HG03469 (cell line): ENCODE results near the gene SSX2IP.

Experiments
- ATAC-seq: cut with Tn5 transposase; IDR thresholded peaks from one replicate; pipeline ENCODE4 v1.9.1; 2021; ENCODE audit warnings: mild to moderate bottlenecking, moderate library complexity, moderate number of reproducible peaks; ENCODE audit not compliant: unreplicated experiment

Gene SSX2IP

GRCh38 chr1:84711869-84712268 is 21.6 kb upstream of the SSX2IP start:
- ATAC-seq = no peak

- no peak for ATAC-seq
Observed at GRCh38 chr1:84711121-84711520, 20.9 kb upstream of the SSX2IP start.

DNA sequence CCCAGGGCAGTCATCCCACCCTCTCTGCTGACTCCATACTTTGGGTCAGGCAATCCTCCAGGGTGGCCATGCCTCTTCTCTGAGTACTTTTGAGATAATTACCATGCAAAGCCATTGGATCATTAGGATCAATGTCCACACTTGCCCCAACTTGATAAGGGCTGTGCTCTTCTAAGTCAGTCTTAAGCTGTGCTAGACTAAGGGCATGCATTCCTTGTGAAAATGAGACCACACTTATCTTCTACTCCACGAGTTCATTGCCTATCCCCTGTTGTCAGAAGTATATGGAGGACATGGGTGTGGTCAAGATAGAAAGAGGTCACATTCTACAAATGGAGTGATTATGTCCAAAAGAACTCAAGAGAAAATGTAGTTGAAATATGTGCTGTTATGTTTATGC is 18.9 kb upstream of the SSX2IP start:
- no peak for ATAC-seq

DNA sequence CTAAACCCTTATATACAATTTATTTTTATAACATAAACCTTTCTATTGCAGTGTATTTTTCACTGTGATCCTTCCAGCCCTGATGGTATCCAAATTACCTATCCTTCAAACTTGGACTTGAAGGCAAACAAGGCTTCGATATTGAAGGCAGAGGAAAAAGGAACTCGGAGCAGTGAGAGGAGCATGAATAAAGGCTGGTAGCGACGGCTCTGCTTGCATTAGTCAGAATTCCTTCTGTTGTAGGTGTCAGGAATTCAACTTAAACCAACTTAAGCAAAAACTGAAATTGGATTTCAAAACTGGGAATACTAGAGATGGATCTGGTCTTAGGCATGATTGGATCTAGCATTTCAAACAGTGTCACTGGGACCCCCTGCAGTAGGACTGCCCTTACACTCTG is 17.8 kb upstream of the SSX2IP start:
- no peak for ATAC-seq

DNA sequence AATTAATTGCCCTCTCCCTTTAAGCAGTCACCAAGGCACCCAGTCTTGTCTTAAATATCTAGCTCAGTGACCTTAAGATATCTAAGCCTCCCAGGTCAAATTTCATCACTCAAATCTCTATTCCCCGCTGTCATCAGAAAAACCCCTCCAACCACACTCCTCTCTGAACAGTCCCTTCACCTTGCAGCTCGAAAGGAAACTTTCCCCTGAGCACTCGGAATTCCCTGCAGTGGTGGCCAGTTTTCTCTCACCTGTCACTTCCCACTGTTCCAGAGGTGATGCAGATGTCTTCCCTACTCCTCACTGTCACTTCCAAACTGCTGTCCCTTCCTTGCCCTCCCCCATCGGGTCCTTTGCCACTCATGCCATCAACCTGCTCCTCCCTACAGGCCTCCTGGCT is 15.3 kb upstream of the SSX2IP start:
- no peak for ATAC-seq

DNA sequence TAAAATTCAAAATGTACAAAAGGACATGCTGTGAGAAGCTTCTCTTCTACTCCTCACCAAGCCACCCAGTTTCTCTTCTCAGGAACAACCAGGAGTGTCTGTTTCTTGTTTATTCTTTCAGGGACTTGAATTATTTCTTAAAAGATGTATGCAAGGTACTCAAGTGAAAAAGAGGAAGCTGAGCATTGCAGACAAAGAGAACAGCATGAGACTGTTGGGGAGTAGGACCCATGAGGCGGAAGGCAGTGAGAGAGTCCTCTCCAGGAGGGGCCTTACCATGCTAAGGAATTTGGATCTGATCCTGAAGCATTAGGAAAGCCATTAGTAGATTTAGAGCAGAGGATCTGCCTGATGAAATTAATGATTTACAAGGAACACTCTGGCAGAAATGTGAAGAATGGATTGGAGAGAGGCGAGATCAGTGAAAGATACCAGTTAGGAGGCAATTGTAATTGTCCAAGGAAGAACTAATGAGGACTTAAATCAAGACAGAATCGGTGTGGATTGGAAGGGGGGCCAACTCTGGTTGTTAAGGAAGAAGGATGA is 14.7 kb upstream of the SSX2IP start:
- ATAC-seq = no peak

DNA sequence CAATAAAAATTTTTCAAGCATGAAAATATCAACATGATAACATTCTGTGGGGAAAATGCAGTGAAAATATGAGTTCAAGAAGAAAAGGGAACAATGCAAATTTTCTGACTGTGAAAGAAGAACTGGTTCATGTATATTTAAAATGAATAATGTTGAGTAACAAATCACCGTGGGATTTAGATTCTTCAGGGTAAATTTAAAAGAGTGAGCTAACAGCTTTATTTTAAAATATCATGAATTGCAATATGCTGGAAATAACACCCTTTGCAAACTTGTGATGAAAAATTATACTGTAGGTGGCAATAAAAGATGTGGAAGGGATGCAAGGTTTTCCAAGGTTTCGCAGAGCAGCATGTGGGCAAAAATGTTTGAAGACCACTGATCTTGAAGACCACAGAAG is 13.2 kb upstream of the SSX2IP start:
- ATAC-seq = no peak

GRCh38 chr1:84702143-84702542 is 11.9 kb upstream of the SSX2IP start:
- no peak for ATAC-seq

- no peak for ATAC-seq
Observed at GRCh38 chr1:84701376-84701775, 11.1 kb upstream of the SSX2IP start.

DNA sequence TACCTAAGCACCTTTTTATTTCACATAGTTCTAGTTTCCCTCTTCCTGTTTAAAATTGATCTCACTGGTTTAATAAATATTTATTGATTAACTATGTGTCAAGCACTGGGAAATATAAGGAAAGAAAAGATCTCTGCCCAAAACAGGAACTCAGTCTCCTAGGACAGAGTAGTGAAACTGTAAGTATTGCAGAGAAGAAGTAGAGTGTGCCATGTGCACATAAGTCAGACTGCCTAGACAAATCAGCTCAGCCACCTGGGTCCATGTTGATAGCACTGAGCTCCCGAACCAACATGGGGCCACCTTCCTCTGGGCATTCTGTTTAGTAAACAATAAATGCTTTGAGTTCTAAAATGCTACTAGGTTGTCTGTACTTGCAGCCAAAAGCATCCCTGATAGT is 9.8 kb upstream of the SSX2IP start:
- peak; percentile 68 for ATAC-seq

DNA sequence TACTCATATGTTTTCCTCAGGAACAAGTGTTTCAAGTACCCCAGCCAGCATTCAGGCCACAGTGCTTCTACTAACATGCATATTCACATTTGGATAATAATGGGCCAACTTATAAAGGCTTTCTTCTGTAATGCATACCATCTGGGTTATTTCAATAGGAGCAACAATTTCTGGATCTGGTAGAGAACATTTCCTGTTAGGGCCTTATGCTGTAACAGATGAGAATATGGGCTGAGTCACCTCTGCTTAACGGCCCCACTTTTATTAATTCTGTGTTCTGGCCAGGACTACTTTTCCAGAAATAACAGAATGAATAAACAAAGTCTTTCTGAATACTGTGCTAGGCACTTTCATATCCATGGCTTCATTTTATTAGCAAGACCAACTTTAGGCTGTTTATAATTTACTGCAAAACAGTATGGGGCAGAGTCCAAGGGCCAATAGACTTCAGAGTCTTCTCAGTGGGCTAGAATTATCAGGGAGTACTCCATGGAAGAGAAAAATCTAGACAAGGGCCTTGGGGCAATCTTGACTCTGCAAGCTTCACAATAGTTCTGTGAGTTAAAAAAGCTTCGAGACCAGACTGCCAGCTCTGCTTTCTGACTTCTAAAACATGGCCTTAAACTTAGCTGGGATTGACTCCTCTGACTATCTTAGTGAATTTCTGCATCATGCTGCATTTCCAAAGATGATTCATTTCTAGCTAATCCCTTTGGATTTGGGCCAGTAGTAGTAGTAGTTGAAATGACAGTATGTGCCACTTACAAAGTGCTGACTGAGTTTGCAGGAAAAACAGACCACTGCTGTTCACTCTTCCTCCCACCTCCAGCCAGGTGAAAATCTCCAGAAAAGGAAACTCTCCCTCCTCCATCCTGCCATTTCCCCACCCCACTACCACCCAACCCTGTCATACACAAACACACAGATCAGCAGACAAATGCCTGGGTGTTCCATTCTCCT is 8.2 kb upstream of the SSX2IP start:
- no peak for ATAC-seq

DNA sequence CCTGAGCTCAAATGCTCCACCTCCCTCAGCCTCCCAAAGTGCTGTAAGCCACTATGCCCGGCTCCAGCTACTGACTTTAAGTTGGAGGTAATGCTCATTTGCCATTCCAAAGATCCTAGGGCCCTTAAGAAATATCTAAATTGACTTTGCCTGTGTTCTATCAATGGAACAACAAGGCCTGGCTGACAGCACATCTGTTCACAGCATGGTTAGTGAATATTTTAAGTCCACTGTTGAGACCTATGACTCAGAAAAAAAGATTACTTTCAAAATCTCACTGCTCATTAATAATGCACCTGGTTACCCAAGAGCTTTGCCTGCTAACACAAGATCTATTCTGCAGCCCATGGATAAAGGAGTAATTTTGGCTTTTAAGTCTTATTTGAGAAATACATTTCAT is 3.5 kb upstream of the SSX2IP start:
- ATAC-seq = no peak

DNA sequence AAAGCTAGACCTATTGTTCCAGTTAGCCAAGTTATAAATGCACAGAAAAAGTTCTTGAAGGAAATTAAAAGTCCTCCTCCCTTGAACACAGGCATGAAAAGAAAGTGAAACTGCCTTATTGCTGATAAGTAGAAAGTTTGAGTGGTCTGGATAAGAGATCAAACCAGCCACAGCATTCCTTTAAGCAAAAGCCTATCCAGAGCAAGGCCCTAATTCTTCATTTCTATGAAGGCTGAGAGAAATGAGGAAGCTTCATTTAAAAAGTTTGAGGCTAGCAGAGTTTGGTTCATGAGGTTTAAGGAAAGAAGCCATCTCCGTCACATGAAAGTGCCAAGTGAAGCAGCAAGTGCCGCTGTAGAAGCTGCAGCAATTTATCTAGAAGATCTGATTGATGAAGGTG is 2.7 kb upstream of the SSX2IP start:
- no peak for ATAC-seq

GRCh38 chr1:84692391-84692790 is 2.1 kb upstream of the SSX2IP start:
- no peak for ATAC-seq

DNA sequence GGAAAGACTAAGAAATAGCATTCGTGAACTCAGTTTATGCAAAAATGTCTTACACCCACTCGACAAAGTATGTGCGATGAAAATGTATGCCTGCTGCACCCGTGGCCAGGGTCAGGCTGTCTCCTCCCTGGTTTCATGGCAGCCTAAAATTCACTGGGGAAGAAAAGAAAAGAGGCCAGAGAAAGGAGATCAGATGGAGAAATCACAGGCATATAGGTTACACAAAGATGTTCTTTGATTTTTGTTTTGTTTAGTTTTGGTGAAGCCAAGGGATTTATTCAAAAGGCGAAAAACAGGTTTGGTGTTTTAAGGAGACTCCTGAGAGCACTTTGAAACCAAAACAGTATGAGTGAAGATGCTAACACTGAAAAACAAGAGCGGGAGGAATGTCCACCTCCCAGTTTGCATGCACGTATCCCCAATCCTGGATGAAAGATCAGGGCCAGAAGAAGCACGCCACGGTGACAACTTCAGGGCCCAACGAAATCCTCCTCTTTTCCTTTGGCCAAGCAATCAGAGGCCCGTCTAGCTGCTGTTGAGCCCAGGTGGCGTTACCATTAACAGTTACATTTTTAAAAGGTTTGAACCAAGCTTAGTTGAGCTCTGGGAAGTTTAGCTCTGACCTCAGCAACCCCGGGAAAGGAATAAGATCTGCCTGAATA is 992 bp upstream of the SSX2IP start:
- no peak for ATAC-seq

- ATAC-seq = peak; percentile 14
Observed at GRCh38 chr1:84689514-84690396, 506 bp downstream of the SSX2IP start.

GRCh38 chr1:84688463-84689061 is 1.7 kb downstream of the SSX2IP start:
- ATAC-seq = no peak

DNA sequence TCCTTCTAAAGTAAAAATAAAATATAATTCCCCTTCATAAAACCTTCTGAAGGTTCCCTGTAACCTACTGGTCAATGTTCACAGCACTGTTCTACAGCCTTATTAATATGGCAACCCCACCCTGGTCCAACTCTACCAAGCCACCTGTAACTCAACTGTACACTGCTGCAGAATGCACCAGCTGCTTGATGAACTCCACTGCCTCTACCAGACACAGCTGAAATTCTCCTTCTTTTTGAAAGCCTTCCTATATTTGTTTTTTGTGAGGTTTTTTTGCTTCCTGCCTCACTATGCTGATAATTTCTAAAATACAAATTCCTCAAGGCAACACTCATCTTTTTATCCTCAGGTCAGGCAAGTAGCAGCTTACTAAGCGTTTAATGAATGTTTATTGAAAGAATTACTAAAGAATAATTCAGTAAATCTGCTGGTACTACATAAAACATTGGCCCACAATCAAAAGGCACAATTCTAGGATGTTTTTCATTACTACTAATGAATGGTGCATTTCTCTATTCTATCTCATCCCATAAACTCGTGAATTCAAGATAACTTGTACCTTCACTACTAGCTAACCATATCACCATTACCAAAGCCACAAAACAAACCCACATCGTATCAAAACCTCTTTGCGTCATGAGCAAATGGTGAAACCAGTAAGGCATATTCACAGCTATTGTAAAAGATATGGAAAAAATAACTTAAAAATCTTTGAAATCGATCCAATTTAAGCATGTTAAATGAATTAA is 2.4 kb downstream of the SSX2IP start:
- ATAC-seq = no peak

DNA sequence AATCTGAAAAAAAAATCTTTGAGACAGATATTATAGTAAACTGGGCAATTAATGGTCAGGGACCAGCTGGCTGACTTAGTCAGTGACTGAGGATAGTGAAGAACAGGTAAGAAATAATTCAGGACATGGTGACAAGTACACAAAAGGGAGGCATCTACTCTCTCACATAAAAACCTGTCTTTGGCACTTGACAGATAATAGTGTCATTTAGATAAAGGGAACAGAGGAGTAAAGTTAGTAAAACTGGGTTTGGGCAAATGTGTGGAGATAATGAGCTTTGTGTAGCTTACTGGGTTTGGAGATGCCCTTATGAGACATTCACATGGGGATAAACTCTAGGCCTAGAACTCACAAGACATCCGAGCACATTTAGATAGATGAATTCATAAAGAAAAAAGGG is 4.0 kb downstream of the SSX2IP start:
- ATAC-seq = no peak

GRCh38 chr1:84683508-84683907 is 6.8 kb downstream of the SSX2IP start:
- ATAC-seq = no peak
